Activated T-cell treated with anti-CD3 and anti-CD28 coated beads, Interleukin-2, amount 50 U/mL, for 48 hours (primary cell): ENCODE measurements around the gene ZNF584.

ENCODE experiments used
- DNase-seq, 2 experiments: peaks; one replicate each; pipeline ENCODE4 v3.0.0-alpha.2; 2020

The ZNF584 gene

DNA sequence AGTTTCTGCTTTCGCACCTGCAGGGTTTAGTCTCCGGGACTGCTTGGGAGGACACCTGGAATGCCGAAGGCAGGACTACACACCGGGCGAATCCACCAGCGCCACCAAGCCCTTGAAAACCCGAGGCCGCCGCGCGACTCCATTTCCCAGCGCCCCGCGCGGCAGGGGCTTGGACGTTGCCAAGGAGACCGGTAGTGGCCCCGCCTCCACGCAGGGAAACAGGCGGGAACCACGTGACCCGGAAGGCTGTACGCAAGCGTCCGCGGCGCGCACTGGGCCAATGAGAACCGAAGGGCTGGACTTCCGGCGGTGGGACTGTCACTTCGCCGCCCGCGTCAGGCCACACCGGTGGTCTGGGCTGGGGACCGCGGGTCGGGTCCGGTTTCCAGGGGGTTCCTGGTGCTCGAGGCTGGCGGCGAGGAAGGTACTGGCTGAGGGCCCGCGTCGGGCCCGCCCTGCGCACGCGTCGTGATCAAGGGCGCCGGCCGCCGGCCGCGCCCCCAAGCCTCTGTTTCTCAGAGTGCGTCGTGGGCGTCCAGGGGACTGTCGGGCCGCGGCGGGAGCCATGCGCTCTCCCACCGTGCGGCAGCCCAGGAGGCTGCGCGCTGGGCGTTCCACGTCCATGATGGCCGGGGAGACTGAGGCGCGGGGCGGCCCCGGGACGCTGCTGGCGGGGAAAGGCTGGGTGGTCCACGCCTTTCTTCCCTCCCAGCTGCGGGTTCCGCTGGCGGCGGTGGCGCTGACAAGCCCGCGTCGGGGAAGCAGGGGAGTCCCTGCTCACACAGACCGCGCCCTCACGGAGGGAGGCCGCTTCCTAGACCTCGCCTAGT, 58.5 kb downstream of the ZNF584 start, which contains the start of gene ZNF324:
TSS of gene ZNF324 (plus strand) at position 321 of the 830 bp plus-strand sequence. CDS start 2,106 bp downstream, outside the sequence.
- DNase-seq, result peak; percentile 98 to 99
